OCI-LY7 (cell line): ENCODE measurements around the gene GALNT5. TPM values are rescaled to one million over a fixed set of nuclear protein-coding genes. Genes with fewer than 3 reads are reported as not detected.
"Not testable (repeated sequence)": the region's sequence is repeated elsewhere in the genome, so short reads cannot be mapped to it uniquely, and the experiment has no call there.

Source experiments
- BruUV-seq: library from RNA; stranded (reverse); fragments of 400-500 nt; replicated peaks from 2 replicates; lab custom pipeline; 2021; lab: Mats Ljungman, UMichigan
- CTCF ChIA-PET: fragments of 300-600 bp; sonication (Branson Sonifier 250); formaldehyde crosslinking; loops from one replicate; lab custom pipeline; 2022; ENCODE audit warnings: antibody characterized with exemption; ENCODE audit not compliant: unreplicated experiment; lab: Charles Lee
- POLR2A ChIA-PET: fragments of 300-600 bp; sonication (Branson Sonifier 250); formaldehyde crosslinking; loops from one replicate; lab custom pipeline; 2022; ENCODE audit warnings: antibody characterized with exemption; lab: Charles Lee
- DNase-seq: peaks from one replicate; pipeline ENCODE4 v3.0.0-alpha.2; 2015; ENCODE audit warnings: low spot score
- H2AFZ ChIP-seq: fragments of 200-600 bp; sonication (generic), shearing (Covaris generic); 2 replicates; pipeline ENCODE4 v1.6.1; 2014; ENCODE audit warnings: mild to moderate bottlenecking, antibody characterized with exemption, low read length, moderate library complexity
- H3K27ac ChIP-seq: fragments of 200-600 bp; sonication (generic); 2 replicates; pipeline ENCODE4 v1.5.1; 2014; ENCODE audit warnings: mixed run types, low read depth, mild to moderate bottlenecking, moderate library complexity, low read length, inconsistent platforms; ENCODE audit not compliant: poor library complexity, severe bottlenecking
- H3K36me3 ChIP-seq: fragments of 200-600 bp; sonication (generic); 2 replicates; pipeline ENCODE4 v1.6.1; 2014; ENCODE audit warnings: mild to moderate bottlenecking, antibody characterized with exemption, low read length, moderate library complexity, mixed read lengths; ENCODE audit not compliant: insufficient read depth
- H3K4me1 ChIP-seq: fragments of 200-600 bp; sonication (generic); 2 replicates; pipeline ENCODE4 v1.5.1; 2014; ENCODE audit warnings: mild to moderate bottlenecking, low read length; ENCODE audit not compliant: insufficient read depth, poor library complexity, severe bottlenecking
- H3K4me2 ChIP-seq: fragments of 200-600 bp; sonication (generic); 2 replicates; pipeline ENCODE4 v1.6.1; 2014; ENCODE audit warnings: mild to moderate bottlenecking, low read length
- H3K4me3 ChIP-seq: fragments of 200-600 bp; sonication (generic); 2 replicates; pipeline ENCODE4 v1.5.1; 2014; ENCODE audit warnings: mild to moderate bottlenecking, low read depth, low read length; ENCODE audit not compliant: poor library complexity, severe bottlenecking
- H3K79me2 ChIP-seq: fragments of 200-600 bp; sonication (generic); 2 replicates; pipeline ENCODE4 v1.6.1; 2016; ENCODE audit warnings: low read depth, mild to moderate bottlenecking, low read length, moderate library complexity, mixed read lengths; ENCODE audit not compliant: insufficient read depth
- H3K9me2 ChIP-seq: fragments of 200-600 bp; sonication (generic); 2 replicates; pipeline ENCODE4 v1.6.1; 2016; ENCODE audit warnings: mild to moderate bottlenecking, low read length, mixed read lengths; ENCODE audit not compliant: insufficient read depth
- H3K9me3 ChIP-seq: fragments of 200-600 bp; sonication (generic); 2 replicates; pipeline ENCODE4 v1.6.1; 2014; ENCODE audit warnings: mild to moderate bottlenecking, mixed run types, low read length, mixed read lengths
- H4K20me1 ChIP-seq: fragments of 200-600 bp; sonication (generic); 2 replicates; pipeline ENCODE4 v1.6.1; 2014; ENCODE audit warnings: mild to moderate bottlenecking, antibody characterized with exemption, low read length, moderate library complexity, mixed read lengths; ENCODE audit not compliant: insufficient read depth
- EZH2phosphoT487 ChIP-seq: fragments of 200-600 bp; sonication (generic); IDR thresholded peaks from 2 replicates; pipeline ENCODE4 v1.6.1; 2018; ENCODE audit warnings: low read depth, borderline replicate concordance, mild to moderate bottlenecking, mixed run types, antibody characterized with exemption, low read length, moderate library complexity, mixed read lengths
- intact Hi-C: fragments of 100-400 bp; cut with micrococcal nuclease; formaldehyde crosslinking; loops from one replicate; pipeline ENCODE4 v1.10.0; 2022; ENCODE audit not compliant: unreplicated experiment
- total RNA-seq, 2 experiments: library from RNA; depleted of rRNA in 1 of 2; stranded (reverse); fragments of >200 nt in 1 of 2; shearing (Covaris generic) in 1 of 2; gene quantifications; 2 replicates each; pipeline ENCODE4 v1.2.3, GENCODE V29; 2014 to 2022
- TF ChIP-seq, protein P1 (sequence below): fragments of 200-600 bp; sonication (generic); conservative IDR thresholded peaks from 2 replicates; pipeline ENCODE4 v1.5.1; 2014; ENCODE audit warnings: mild to moderate bottlenecking, antibody characterized with exemption, low read length, moderate library complexity, mixed read lengths

GALNT5 gene
- total RNA-seq, 2 experiments from 2014 or later: not detected

DNA sequence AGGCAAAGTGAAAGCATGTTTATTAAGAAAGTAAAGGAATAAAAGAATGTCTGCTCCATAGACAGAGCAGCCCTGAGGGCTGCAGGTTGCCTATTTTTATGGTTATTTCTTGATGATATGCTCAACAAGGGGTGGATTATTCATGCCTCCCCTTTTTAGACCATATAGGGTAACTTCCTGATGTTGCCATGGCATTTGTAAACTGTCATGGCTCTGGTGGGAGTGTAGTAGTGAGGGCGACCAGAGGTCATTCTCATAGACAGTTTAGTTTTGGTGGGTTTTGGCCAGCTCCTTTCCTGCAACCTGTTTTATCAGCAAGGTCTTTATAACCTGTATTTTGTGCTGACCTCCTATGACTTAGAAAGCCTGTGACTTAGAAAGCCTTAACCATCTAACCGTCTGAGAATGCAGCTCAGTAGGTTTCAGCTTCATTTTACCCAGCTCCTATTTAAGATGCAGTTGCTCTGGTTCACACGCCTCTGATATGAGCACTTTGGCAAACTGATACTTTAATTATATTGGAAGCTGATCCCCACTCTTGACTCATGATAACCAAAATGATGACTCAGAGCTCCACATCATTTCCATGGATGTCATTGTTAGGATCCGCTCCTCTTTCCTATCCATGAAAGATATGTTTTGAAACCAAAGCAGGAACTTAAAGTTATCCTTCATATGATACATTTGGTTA, 82.6 kb downstream of the GALNT5 start:
- H3K36me3 ChIP-seq: no peaks in the 10 kb centered on the region
- TF ChIP-seq EZH2phosphoT487: no peak
- TF ChIP-seq, protein P1, sequence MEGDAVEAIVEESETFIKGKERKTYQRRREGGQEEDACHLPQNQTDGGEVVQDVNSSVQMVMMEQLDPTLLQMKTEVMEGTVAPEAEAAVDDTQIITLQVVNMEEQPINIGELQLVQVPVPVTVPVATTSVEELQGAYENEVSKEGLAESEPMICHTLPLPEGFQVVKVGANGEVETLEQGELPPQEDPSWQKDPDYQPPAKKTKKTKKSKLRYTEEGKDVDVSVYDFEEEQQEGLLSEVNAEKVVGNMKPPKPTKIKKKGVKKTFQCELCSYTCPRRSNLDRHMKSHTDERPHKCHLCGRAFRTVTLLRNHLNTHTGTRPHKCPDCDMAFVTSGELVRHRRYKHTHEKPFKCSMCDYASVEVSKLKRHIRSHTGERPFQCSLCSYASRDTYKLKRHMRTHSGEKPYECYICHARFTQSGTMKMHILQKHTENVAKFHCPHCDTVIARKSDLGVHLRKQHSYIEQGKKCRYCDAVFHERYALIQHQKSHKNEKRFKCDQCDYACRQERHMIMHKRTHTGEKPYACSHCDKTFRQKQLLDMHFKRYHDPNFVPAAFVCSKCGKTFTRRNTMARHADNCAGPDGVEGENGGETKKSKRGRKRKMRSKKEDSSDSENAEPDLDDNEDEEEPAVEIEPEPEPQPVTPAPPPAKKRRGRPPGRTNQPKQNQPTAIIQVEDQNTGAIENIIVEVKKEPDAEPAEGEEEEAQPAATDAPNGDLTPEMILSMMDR: no peak
- H4K20me1 ChIP-seq: no peaks in the 10 kb centered on the region
- no peaks in the 10 kb centered on the region for H3K9me2 ChIP-seq
- no TSS peak for BruUV-seq
- ChIA-PET POLR2A (interaction anchor here (0.6 to 1.2 kb wide), 4 partner anchors 9 to 100 kb away, joined by 3 to 4 read pairs (median 3); no protein-coding TSS in a partner anchor), CTCF (no interaction called here)
- no peak overlapping the region for H3K4me2 ChIP-seq
- DNase-seq: no peak
- no peak overlapping the region for H3K27ac ChIP-seq
- H3K79me2 ChIP-seq: no peaks in the 10 kb centered on the region
- H3K4me1 ChIP-seq: peaks cover 3% of the 10 kb centered on the region
- H3K4me3 ChIP-seq: no peak overlapping the region
- H3K9me3 ChIP-seq: no peaks in the 10 kb centered on the region; the same call in 1 of the 2 replicates
- no peak overlapping the region for H2AFZ ChIP-seq
- intact Hi-C loops: no loop called here

GRCh38 chr2:157341381-157341780, 83.9 kb downstream of the GALNT5 start:
- H3K9me2 ChIP-seq, H3K27ac ChIP-seq, H3K79me2 ChIP-seq, intact Hi-C loops, CTCF ChIA-PET, H4K20me1 ChIP-seq, H3K36me3 ChIP-seq, DNase-seq, H2AFZ ChIP-seq, H3K4me3 ChIP-seq, H3K9me3 ChIP-seq, H3K4me1 ChIP-seq, H3K4me2 ChIP-seq, BruUV-seq: not testable (repeated sequence)
- POLR2A ChIA-PET: interaction anchor here (0.6 kb wide), 1 partner anchor 110 kb away, joined by 3 read pairs; no protein-coding TSS in a partner anchor

DNA sequence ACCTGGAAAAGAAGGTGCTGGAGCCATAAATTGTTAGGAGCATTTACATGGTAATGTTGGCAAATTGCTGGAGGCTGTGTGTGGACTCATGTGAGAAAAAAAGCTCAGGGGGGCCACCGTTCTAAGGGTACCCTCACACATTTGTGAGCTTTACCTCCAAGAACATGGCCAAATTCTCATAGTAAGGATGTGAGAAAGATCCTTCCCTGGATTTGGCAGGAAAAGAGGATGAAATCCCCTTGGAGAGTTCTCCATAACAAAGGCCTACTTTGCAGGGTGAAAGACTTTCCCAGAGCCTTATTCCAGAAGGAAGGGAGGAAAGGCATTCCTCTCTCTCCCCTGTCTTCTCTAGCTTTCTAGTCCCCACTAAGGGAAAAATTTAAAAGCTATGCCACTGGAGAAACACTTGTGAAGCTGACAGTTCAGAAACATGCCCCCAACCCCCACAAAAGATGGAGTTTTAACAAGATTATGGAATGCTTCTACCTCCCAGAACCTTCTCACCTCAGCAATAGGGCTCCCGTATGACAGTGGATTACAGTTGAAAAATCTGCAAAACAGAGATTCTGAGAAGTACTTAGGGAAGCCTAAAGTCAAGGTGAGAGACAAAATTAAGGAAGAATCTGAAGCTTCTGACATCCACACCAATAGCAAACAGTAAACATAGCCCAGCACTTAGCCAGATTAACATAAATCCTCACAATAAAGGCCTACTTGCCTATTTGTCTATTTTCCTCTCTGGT, 88.3 kb downstream of the GALNT5 start:
- no peak for DNase-seq
- POLR2A ChIA-PET: interaction anchor here (0.8 to 1.7 kb wide), 6 partner anchors 9 to 78 kb away, joined by 3 to 6 read pairs (median 4); no protein-coding TSS in a partner anchor
- Histone ChIP-seq H2AFZ (no peak overlapping the region), H3K4me3 (no peak overlapping the region), H3K9me3 (no peaks in the 10 kb centered on the region; the same call in 1 of the 2 replicates), H3K36me3 (no peaks in the 10 kb centered on the region), H3K27ac (no peak overlapping the region), H3K79me2 (no peaks in the 10 kb centered on the region), H3K4me1 (no peaks in the 10 kb centered on the region), H4K20me1 (no peaks in the 10 kb centered on the region), H3K9me2 (no peaks in the 10 kb centered on the region), H3K4me2 (no peak overlapping the region)
- TF ChIP-seq EZH2phosphoT487: no peak
- TF ChIP-seq, protein P1: no peak
- BruUV-seq: no TSS peak
- intact Hi-C loops: no loop called here
- CTCF ChIA-PET: no interaction called here
